NT2/D1 (cell line): ENCODE data around the gene TFG.

Source experiments
- SUZ12 ChIP-seq: IDR thresholded peaks from 2 replicates; pipeline ENCODE4 v1.6.1; 2011; ENCODE audit not compliant: insufficient read length, insufficient read depth; ENCODE audit errors: extremely low read depth
- YY1 ChIP-seq: IDR thresholded peaks from 2 replicates; pipeline ENCODE4 v1.6.1; 2011; ENCODE audit not compliant: insufficient read length, insufficient read depth
- ZNF274 ChIP-seq: IDR thresholded peaks from 2 replicates; pipeline ENCODE4 v1.6.1; 2011; ENCODE audit warnings: mild to moderate bottlenecking, low read depth, low read length

GRCh38 chr3:100681496-100681895, 27.8 kb upstream of the TFG start:
- no peak for TF ChIP-seq ZNF274
- no peak for TF ChIP-seq SUZ12
- no peak for TF ChIP-seq YY1
